ENCODE data around the gene MINK1. TPM values are rescaled to one million over a fixed set of nuclear protein-coding genes. Genes with fewer than 3 reads are reported as not detected.

The MINK1 gene
- total RNA-seq, 2 experiments from 2014 or later = 40.6 to 62.5 TPM

- CTCF ChIA-PET (ENCODE audit: unreplicated experiment) = no interaction called here
- no peaks in the 10 kb centered on the region for H3K9me2 ChIP-seq (ENCODE audit: insufficient read depth, low read length)
- no peak overlapping the region for H2AFZ ChIP-seq (ENCODE audit: low read length)
- no peaks in the 10 kb centered on the region for H4K20me1 ChIP-seq (ENCODE audit: insufficient read depth, low read length)
- no peak overlapping the region for H3K4me3 ChIP-seq (ENCODE audit: low read depth, low read length, poor library complexity, severe bottlenecking)
- POLR2A ChIA-PET = no interaction called here
- H3K4me2 ChIP-seq (ENCODE audit: low read length) = no peak overlapping the region
- H3K27ac ChIP-seq (ENCODE audit: low read depth, low read length, poor library complexity, severe bottlenecking) = no peak overlapping the region
- TF ChIP-seq, protein P1, sequence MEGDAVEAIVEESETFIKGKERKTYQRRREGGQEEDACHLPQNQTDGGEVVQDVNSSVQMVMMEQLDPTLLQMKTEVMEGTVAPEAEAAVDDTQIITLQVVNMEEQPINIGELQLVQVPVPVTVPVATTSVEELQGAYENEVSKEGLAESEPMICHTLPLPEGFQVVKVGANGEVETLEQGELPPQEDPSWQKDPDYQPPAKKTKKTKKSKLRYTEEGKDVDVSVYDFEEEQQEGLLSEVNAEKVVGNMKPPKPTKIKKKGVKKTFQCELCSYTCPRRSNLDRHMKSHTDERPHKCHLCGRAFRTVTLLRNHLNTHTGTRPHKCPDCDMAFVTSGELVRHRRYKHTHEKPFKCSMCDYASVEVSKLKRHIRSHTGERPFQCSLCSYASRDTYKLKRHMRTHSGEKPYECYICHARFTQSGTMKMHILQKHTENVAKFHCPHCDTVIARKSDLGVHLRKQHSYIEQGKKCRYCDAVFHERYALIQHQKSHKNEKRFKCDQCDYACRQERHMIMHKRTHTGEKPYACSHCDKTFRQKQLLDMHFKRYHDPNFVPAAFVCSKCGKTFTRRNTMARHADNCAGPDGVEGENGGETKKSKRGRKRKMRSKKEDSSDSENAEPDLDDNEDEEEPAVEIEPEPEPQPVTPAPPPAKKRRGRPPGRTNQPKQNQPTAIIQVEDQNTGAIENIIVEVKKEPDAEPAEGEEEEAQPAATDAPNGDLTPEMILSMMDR (conservative IDR thresholded peaks at IDR 0.05; ENCODE audit: low read length) = no peak
- no peak for TF ChIP-seq EZH2phosphoT487 (IDR thresholded peaks at IDR 0.05; ENCODE audit: borderline replicate concordance, low read depth, low read length)
- H3K36me3 ChIP-seq (ENCODE audit: insufficient read depth, low read length) = peaks cover 42% of the 10 kb centered on the region
- no peaks in the 10 kb centered on the region for H3K4me1 ChIP-seq (ENCODE audit: insufficient read depth, low read length, poor library complexity, severe bottlenecking)
- no peaks in the 10 kb centered on the region for H3K79me2 ChIP-seq (ENCODE audit: insufficient read depth, low read depth, low read length)
- H3K9me3 ChIP-seq (ENCODE audit: low read length) = no peaks in the 10 kb centered on the region
- BruUV-seq (replicated peaks) = no TSS peak
- DNase-seq (ENCODE audit: low spot score) = no peak
- intact Hi-C loops (cut with micrococcal nuclease; ENCODE audit: unreplicated experiment) = no loop called here
Measured at GRCh38 chr17:4895121-4895520, 62.0 kb downstream of the MINK1 start.

- TSS peak; percentile 72 for BruUV-seq (replicated peaks)
- TF ChIP-seq, protein P1 (conservative IDR thresholded peaks at IDR 0.05; ENCODE audit: low read length) = 0 out of 2 replicates have a peak, but pooled peaks have one; percentile 34
- no peak for TF ChIP-seq EZH2phosphoT487 (IDR thresholded peaks at IDR 0.05; ENCODE audit: borderline replicate concordance, low read depth, low read length)
- CTCF ChIA-PET (ENCODE audit: unreplicated experiment) = no interaction called here
Measured at GRCh38 chr17:4895657-4896331, 62.7 kb downstream of the MINK1 start.

More at GRCh38 chr17:4895657-4896331, 62.7 kb downstream of the MINK1 start:
- H3K4me3 ChIP-seq (ENCODE audit: low read depth, low read length, poor library complexity, severe bottlenecking) = no peak overlapping the region
- no peaks in the 10 kb centered on the region for H4K20me1 ChIP-seq (ENCODE audit: insufficient read depth, low read length)
- H3K9me2 ChIP-seq (ENCODE audit: insufficient read depth, low read length) = no peaks in the 10 kb centered on the region
- peaks cover 36% of the 10 kb centered on the region; the same call in 1 of the 2 replicates for H3K36me3 ChIP-seq (ENCODE audit: insufficient read depth, low read length)
- no peak for DNase-seq (ENCODE audit: low spot score)
- H3K4me1 ChIP-seq (ENCODE audit: insufficient read depth, low read length, poor library complexity, severe bottlenecking) = no peaks in the 10 kb centered on the region
- POLR2A ChIA-PET = no interaction called here
- no peak overlapping the region for H3K27ac ChIP-seq (ENCODE audit: low read depth, low read length, poor library complexity, severe bottlenecking)
- no peak overlapping the region for H3K4me2 ChIP-seq (ENCODE audit: low read length)
- intact Hi-C loops (cut with micrococcal nuclease; ENCODE audit: unreplicated experiment) = no loop called here
- no peaks in the 10 kb centered on the region for H3K79me2 ChIP-seq (ENCODE audit: insufficient read depth, low read depth, low read length)
- H2AFZ ChIP-seq (ENCODE audit: low read length) = no peak overlapping the region
- H3K9me3 ChIP-seq (ENCODE audit: low read length) = no peaks in the 10 kb centered on the region
